Endodermal cell (in vitro differentiated cells): ENCODE measurements around the gene TDP1. TPM values are rescaled to one million over a fixed set of nuclear protein-coding genes. Genes with fewer than 3 reads are reported as not detected.

Experiments
- DNase-seq: peaks from one replicate; pipeline ENCODE4 v3.0.0-alpha.2; 2017
- H3K27ac ChIP-seq: 2 replicates; pipeline ENCODE4 v1.5.1; 2013; ENCODE audit warnings: mild to moderate bottlenecking, low read depth, low read length, moderate library complexity
- H3K27me3 ChIP-seq: 2 replicates; pipeline ENCODE4 v1.6.1; 2013; ENCODE audit warnings: mild to moderate bottlenecking, low read length, moderate library complexity; ENCODE audit not compliant: insufficient read depth, control insufficient read depth, poor library complexity, severe bottlenecking
- H3K36me3 ChIP-seq: 2 replicates; pipeline ENCODE4 v1.7.0; 2013; ENCODE audit warnings: mild to moderate bottlenecking, low read length, moderate library complexity; ENCODE audit not compliant: control insufficient read depth, insufficient read depth
- H3K4me1 ChIP-seq: one replicate; pipeline ENCODE4 v1.7.0; 2013; ENCODE audit warnings: low read length; ENCODE audit not compliant: control insufficient read depth, insufficient read depth
- H3K4me3 ChIP-seq: 2 replicates; pipeline ENCODE4 v1.5.1; 2013; ENCODE audit warnings: mild to moderate bottlenecking, low read length, moderate library complexity
- H3K9ac ChIP-seq: 2 replicates; pipeline ENCODE4 v1.6.1; 2013; ENCODE audit warnings: mild to moderate bottlenecking, low read length, moderate library complexity; ENCODE audit not compliant: poor library complexity, severe bottlenecking; ENCODE audit errors: extremely low read depth
- H3K9me3 ChIP-seq: 2 replicates; pipeline ENCODE4 v1.6.1; 2013; ENCODE audit warnings: mild to moderate bottlenecking, low read length, moderate library complexity; ENCODE audit not compliant: control insufficient read depth
- H3K27ac Mint-ChIP-seq: 2 replicates; pipeline ENCODE4 v1.8.0; 2020; ENCODE audit warnings: mixed read lengths
- H3K27me3 Mint-ChIP-seq: 2 replicates; pipeline ENCODE4 v1.8.0; 2021; ENCODE audit warnings: mild to moderate bottlenecking, mixed read lengths; ENCODE audit not compliant: insufficient read depth
- H3K36me3 Mint-ChIP-seq: 2 replicates; pipeline ENCODE4 v1.8.0; 2020; ENCODE audit warnings: low read depth, mixed read lengths
- H3K4me1 Mint-ChIP-seq: 2 replicates; pipeline ENCODE4 v1.8.0; 2020; ENCODE audit warnings: mixed read lengths
- H3K4me3 Mint-ChIP-seq: 2 replicates; pipeline ENCODE4 v1.8.0; 2020; ENCODE audit warnings: mild to moderate bottlenecking, moderate library complexity, mixed read lengths
- H3K9me3 Mint-ChIP-seq: 2 replicates; pipeline ENCODE4 v1.8.0; 2020; ENCODE audit warnings: mild to moderate bottlenecking, mixed read lengths
- WGBS, 2 experiments: methylation state at CpG; one replicate each; pipeline versions ENCODE4 v1.1.5 to v1.1.7; 2013; ENCODE audit warnings: missing lambda C conversion rate in 2 of 2, mixed read lengths in 1 of 2; ENCODE audit not compliant: insufficient coverage in 1 of 2, insufficient read length in 1 of 2; 5-methylcytosine and 5-hydroxymethylcytosine counted together
- total RNA-seq, 2 donors: library from RNA; stranded (reverse); fragmentation: NEBNext Ultra II Directional in 1 of 2; extraction: Animal tissue kit (Norgen Biotek cat#: 25700) in 1 of 2; gene quantifications; 2 replicates in 1 of 2; 3 replicates in 1 of 2; pipeline ENCODE4 v1.2.1, GENCODE V29; 2021
- TF ChIP-seq, protein P1 (sequence below): fragments of 200-600 bp; sonication (generic); conservative IDR thresholded peaks from 2 replicates; pipeline ENCODE4 v1.5.0; 2021; ENCODE audit warnings: antibody characterized with exemption, mild to moderate bottlenecking

Gene TDP1
- total RNA-seq, 2 donors from 2014 or later = 51.4 to 69.2 TPM

- peaks cover 15% of the 10 kb centered on the region for H3K9me3 ChIP-seq
- peaks cover 11% of the 10 kb centered on the region for H3K4me1 ChIP-seq
- Mint-ChIP-seq H3K36me3 (peaks cover 21% of the 10 kb centered on the region), H3K27me3 (no peaks in the 10 kb centered on the region), H3K27ac (no peak overlapping the region), H3K9me3 (no peaks in the 10 kb centered on the region), H3K4me3 (peak overlapping the region; percentile 90), H3K4me1 (peaks cover 42% of the 10 kb centered on the region)
- WGBS, 2 experiments = 83 to 95% methylated on average over 1 to 8 of the region's 8 CpGs
- TF ChIP-seq, protein P1, sequence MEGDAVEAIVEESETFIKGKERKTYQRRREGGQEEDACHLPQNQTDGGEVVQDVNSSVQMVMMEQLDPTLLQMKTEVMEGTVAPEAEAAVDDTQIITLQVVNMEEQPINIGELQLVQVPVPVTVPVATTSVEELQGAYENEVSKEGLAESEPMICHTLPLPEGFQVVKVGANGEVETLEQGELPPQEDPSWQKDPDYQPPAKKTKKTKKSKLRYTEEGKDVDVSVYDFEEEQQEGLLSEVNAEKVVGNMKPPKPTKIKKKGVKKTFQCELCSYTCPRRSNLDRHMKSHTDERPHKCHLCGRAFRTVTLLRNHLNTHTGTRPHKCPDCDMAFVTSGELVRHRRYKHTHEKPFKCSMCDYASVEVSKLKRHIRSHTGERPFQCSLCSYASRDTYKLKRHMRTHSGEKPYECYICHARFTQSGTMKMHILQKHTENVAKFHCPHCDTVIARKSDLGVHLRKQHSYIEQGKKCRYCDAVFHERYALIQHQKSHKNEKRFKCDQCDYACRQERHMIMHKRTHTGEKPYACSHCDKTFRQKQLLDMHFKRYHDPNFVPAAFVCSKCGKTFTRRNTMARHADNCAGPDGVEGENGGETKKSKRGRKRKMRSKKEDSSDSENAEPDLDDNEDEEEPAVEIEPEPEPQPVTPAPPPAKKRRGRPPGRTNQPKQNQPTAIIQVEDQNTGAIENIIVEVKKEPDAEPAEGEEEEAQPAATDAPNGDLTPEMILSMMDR = no peak
- no peak overlapping the region for H3K9ac ChIP-seq
- H3K27me3 ChIP-seq = no peaks in the 10 kb centered on the region
- no peak overlapping the region for H3K27ac ChIP-seq
- H3K4me3 ChIP-seq = peak overlapping the region; percentile 90
- DNase-seq = peak; percentile 49
- H3K36me3 ChIP-seq = peaks cover 30% of the 10 kb centered on the region
Observed at GRCh38 chr14:89957791-89958190, 2.1 kb downstream of the TDP1 start.

DNA sequence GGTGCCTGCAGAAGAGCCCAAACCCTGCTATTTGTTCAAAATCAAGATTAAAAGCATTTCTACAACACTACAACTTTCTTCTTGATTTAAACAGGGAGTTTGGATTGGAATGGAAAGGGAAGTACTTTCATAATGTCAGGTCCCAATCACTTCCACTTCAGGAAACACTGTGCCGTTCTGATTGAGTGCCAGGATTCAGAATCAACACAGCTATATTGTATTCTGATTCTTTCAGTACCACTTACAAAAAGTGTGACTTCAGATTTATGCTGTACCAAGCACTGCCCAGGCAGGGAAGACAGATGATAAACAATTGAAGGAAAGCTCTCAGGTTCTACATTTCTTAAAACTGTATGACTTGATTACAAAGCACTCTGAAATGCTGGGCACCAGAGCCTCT lies 3.2 kb downstream of the TDP1 start:
- TF ChIP-seq, protein P1 = no peak
- Histone ChIP-seq H3K4me3 (no peak overlapping the region), H3K27me3 (no peaks in the 10 kb centered on the region), H3K9me3 (peaks cover 15% of the 10 kb centered on the region), H3K27ac (no peak overlapping the region), H3K36me3 (peaks cover 41% of the 10 kb centered on the region), H3K4me1 (peaks cover 8% of the 10 kb centered on the region), H3K9ac (no peak overlapping the region)
- H3K4me3 Mint-ChIP-seq = no peak overlapping the region
- no peak overlapping the region for H3K27ac Mint-ChIP-seq
- peaks cover 32% of the 10 kb centered on the region for H3K36me3 Mint-ChIP-seq
- H3K4me1 Mint-ChIP-seq = peaks cover 37% of the 10 kb centered on the region
- 100% methylated on average over 1 of the region's 1 CpG for WGBS, 2 experiments
- no peak for DNase-seq
- H3K9me3 Mint-ChIP-seq = no peaks in the 10 kb centered on the region
- H3K27me3 Mint-ChIP-seq = no peaks in the 10 kb centered on the region

DNA sequence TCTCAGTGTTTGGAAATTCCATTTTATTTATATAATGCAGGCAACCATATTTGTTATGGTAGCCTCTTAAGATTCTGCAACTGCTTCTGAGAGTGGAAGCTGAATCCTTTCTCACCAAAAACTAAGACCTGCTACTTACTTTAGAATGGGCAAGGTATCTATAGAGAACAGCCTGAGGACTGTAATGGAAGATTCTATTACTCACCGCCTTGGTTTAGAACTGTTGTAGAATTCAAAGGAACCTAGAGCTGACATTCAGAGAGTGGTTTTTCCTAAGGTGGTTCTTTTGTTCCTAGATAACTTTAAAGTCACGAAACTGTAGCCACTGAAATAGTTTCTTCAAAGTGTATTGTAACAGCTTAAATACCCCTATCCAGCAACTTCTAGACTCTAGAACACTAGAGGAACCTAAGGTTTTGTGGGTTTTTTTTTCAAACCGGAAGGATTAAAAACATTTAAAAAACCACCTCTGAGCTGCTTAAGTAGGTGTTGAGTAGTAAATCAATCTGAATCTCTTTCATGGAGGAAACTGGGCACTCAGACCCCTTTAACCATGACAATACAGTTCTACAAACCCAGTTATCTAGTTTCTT lies 4.2 kb downstream of the TDP1 start:
- Histone ChIP-seq H3K27me3 (no peaks in the 10 kb centered on the region), H3K9me3 (peaks cover 15% of the 10 kb centered on the region), H3K4me3 (no peak overlapping the region), H3K36me3 (peaks cover 51% of the 10 kb centered on the region), H3K9ac (no peak overlapping the region), H3K27ac (no peak overlapping the region), H3K4me1 (peaks cover 8% of the 10 kb centered on the region)
- TF ChIP-seq, protein P1 = no peak
- Mint-ChIP-seq H3K9me3 (no peaks in the 10 kb centered on the region), H3K36me3 (peaks cover 40% of the 10 kb centered on the region), H3K4me1 (peaks cover 37% of the 10 kb centered on the region), H3K27me3 (no peaks in the 10 kb centered on the region), H3K27ac (no peak overlapping the region), H3K4me3 (no peak overlapping the region)
- no peak for DNase-seq
- WGBS, 2 experiments = 89 to 100% methylated on average over 1 to 2 of the region's 3 CpGs
